ENCODE measurements around the gene TAF1B.

Gene TAF1B

GRCh38 chr2:9946076-9946475 is 102.8 kb downstream of the TAF1B start:
- no peak for DNase-seq

GRCh38 chr2:9946818-9947217 is 103.5 kb downstream of the TAF1B start:
- DNase-seq = no peak

GRCh38 chr2:9948721-9949120 is 105.4 kb downstream of the TAF1B start:
- DNase-seq = no peak

GRCh38 chr2:9949239-9949991 is 106.1 kb downstream of the TAF1B start:
- no peak for DNase-seq

GRCh38 chr2:9949992-9950520 is 106.8 kb downstream of the TAF1B start:
- no peak for DNase-seq

GRCh38 chr2:9950521-9951271 is 107.4 kb downstream of the TAF1B start:
- no peak for DNase-seq

GRCh38 chr2:9951272-9951521 is 107.9 kb downstream of the TAF1B start:
- DNase-seq = no peak

- DNase-seq = peak; percentile 94
Observed at GRCh38 chr2:9951522-9952285, 108.4 kb downstream of the TAF1B start, which contains the start of gene GRHL1. TSS of gene GRHL1 (plus strand) at chr2:9951693. CDS start at chr2:9951834, 141 bp downstream.

GRCh38 chr2:9952286-9952737 is 109.0 kb downstream of the TAF1B start:
- DNase-seq = no peak

- no peak for DNase-seq
Observed at GRCh38 chr2:9952856-9953503, 109.7 kb downstream of the TAF1B start.

GRCh38 chr2:9954136-9954535 is 110.9 kb downstream of the TAF1B start:
- no peak for DNase-seq

- no peak for DNase-seq
Observed at GRCh38 chr2:9958057-9958456, 114.8 kb downstream of the TAF1B start.

GRCh38 chr2:9959262-9959661 is 116.0 kb downstream of the TAF1B start:
- no peak for DNase-seq

GRCh38 chr2:9961013-9961412 is 117.7 kb downstream of the TAF1B start:
- DNase-seq = no peak

GRCh38 chr2:9964334-9964980 is 121.2 kb downstream of the TAF1B start:
- no peak for DNase-seq

GRCh38 chr2:9965119-9965822 is 122.0 kb downstream of the TAF1B start:
- DNase-seq = no peak

- DNase-seq = no peak
Observed at GRCh38 chr2:9966491-9967022, 123.3 kb downstream of the TAF1B start.

- no peak for DNase-seq
Observed at GRCh38 chr2:9967053-9967775, 123.9 kb downstream of the TAF1B start.

GRCh38 chr2:9968553-9969497 is 125.6 kb downstream of the TAF1B start:
- DNase-seq = no peak

Measured in activated T-cell treated with anti-CD3 and anti-CD28 coated beads, Interleukin-2, amount 50 U/mL, for 1 hour (primary cell).